H9 (cell line): ENCODE data around the gene GDPD4. TPM values are rescaled to one million over a fixed set of nuclear protein-coding genes. Genes with fewer than 3 reads are reported as not detected.

Source experiments
- DNase-seq: peaks from one replicate; pipeline ENCODE4 v3.0.0-alpha.2; 2017
- H2AFZ ChIP-seq: one replicate; pipeline ENCODE4 v1.6.1; 2013; ENCODE audit warnings: mild to moderate bottlenecking, low read length, control low read depth, moderate library complexity
- H2AK5ac ChIP-seq: 2 replicates; pipeline ENCODE4 v1.6.1; 2013; ENCODE audit warnings: low read length, control low read depth, mixed read lengths; ENCODE audit not compliant: insufficient read length
- H2BK120ac ChIP-seq: one replicate; pipeline ENCODE4 v1.6.1; 2013; ENCODE audit warnings: low read depth, mild to moderate bottlenecking, low read length, control low read depth, inconsistent platforms; ENCODE audit not compliant: poor library complexity, severe bottlenecking
- H2BK12ac ChIP-seq: 2 replicates; pipeline ENCODE4 v1.6.1; 2013; ENCODE audit warnings: low read length, control low read depth, mixed read lengths, low read depth; ENCODE audit not compliant: insufficient read length
- H2BK15ac ChIP-seq: 2 replicates; pipeline ENCODE4 v1.6.1; 2013; ENCODE audit warnings: low read depth, low read length, control low read depth
- H2BK20ac ChIP-seq: one replicate; pipeline ENCODE4 v1.6.1; 2013; ENCODE audit warnings: low read depth, mild to moderate bottlenecking, low read length, control low read depth, inconsistent platforms; ENCODE audit not compliant: poor library complexity, severe bottlenecking
- H2BK5ac ChIP-seq: 2 replicates; pipeline ENCODE4 v1.6.1; 2013; ENCODE audit warnings: low read length, control low read depth, mixed read lengths; ENCODE audit not compliant: insufficient read length
- H3K14ac ChIP-seq: 2 replicates; pipeline ENCODE4 v1.6.1; 2013; ENCODE audit warnings: low read length, control low read depth; ENCODE audit not compliant: insufficient read depth
- H3K18ac ChIP-seq: 2 replicates; pipeline ENCODE4 v1.6.1; 2013; ENCODE audit warnings: low read depth, mild to moderate bottlenecking, mixed read lengths, low read length, control low read depth; ENCODE audit not compliant: insufficient read length
- H3K23ac ChIP-seq: 2 replicates; pipeline ENCODE4 v1.6.1; 2013; ENCODE audit warnings: low read length, control low read depth, mixed read lengths, low read depth; ENCODE audit not compliant: insufficient read length
- H3K23me2 ChIP-seq: 2 replicates; pipeline ENCODE4 v1.6.1; 2013; ENCODE audit warnings: low read depth, mild to moderate bottlenecking, mixed read lengths, low read length, control low read depth; ENCODE audit not compliant: insufficient read length, poor library complexity, severe bottlenecking
- H3K27ac ChIP-seq: 2 replicates; pipeline ENCODE4 v1.5.1; 2013; ENCODE audit warnings: low read length, control low read depth, mixed read lengths, low read depth; ENCODE audit not compliant: insufficient read length
- H3K27me3 ChIP-seq: 2 replicates; pipeline ENCODE4 v1.6.1; 2013; ENCODE audit warnings: low read length, control low read depth, inconsistent platforms; ENCODE audit not compliant: insufficient read depth
- H3K4ac ChIP-seq: 2 replicates; pipeline ENCODE4 v1.6.1; 2013; ENCODE audit warnings: low read depth, mild to moderate bottlenecking, control low read depth, inconsistent platforms, low read length, moderate library complexity
- H3K4me1 ChIP-seq: 2 replicates; pipeline ENCODE4 v1.6.1; 2013; ENCODE audit warnings: low read length, control low read depth, inconsistent platforms; ENCODE audit not compliant: insufficient read depth
- H3K4me2 ChIP-seq: 2 replicates; pipeline ENCODE4 v1.6.1; 2013; ENCODE audit warnings: low read length, control low read depth, mixed read lengths; ENCODE audit not compliant: insufficient read length, insufficient read depth
- H3K56ac ChIP-seq: 2 replicates; pipeline ENCODE4 v1.6.1; 2013; ENCODE audit warnings: low read depth, mild to moderate bottlenecking, mixed read lengths, low read length, control low read depth; ENCODE audit not compliant: insufficient read length
- H3K79me1 ChIP-seq: 2 replicates; pipeline ENCODE4 v1.6.1; 2013; ENCODE audit warnings: low read depth, mild to moderate bottlenecking, moderate library complexity, low read length, control low read depth, inconsistent platforms; ENCODE audit not compliant: insufficient read depth, poor library complexity, severe bottlenecking
- H3K79me2 ChIP-seq: 2 replicates; pipeline ENCODE4 v1.6.1; 2013; ENCODE audit warnings: low read length, control low read depth, inconsistent platforms; ENCODE audit not compliant: insufficient read depth
- H3K9ac ChIP-seq: 2 replicates; pipeline ENCODE4 v1.6.1; 2013; ENCODE audit warnings: low read length, control low read depth, mixed read lengths; ENCODE audit not compliant: insufficient read length; ENCODE audit errors: extremely low read depth
- H3K9me3 ChIP-seq: one replicate; pipeline ENCODE4 v1.6.1; 2013; ENCODE audit warnings: low read depth, low read length, inconsistent platforms; ENCODE audit not compliant: control insufficient read depth
- H3T11ph ChIP-seq: one replicate; pipeline ENCODE4 v1.6.1; 2013; ENCODE audit warnings: mild to moderate bottlenecking, low read length, control low read depth, inconsistent platforms
- H4K20me1 ChIP-seq: one replicate; pipeline ENCODE4 v1.6.1; 2013; ENCODE audit not compliant: control insufficient read depth, insufficient read length, insufficient read depth
- H4K5ac ChIP-seq: 2 replicates; pipeline ENCODE4 v1.6.1; 2013; ENCODE audit warnings: low read depth, mild to moderate bottlenecking, mixed read lengths, low read length, control low read depth; ENCODE audit not compliant: insufficient read length
- H4K8ac ChIP-seq: replicated peaks from 2 replicates; pipeline ENCODE4 v1.6.1; 2013; ENCODE audit warnings: low read length, control low read depth, mixed read lengths, low read depth; ENCODE audit not compliant: insufficient read length
- H4K91ac ChIP-seq: 2 replicates; pipeline ENCODE4 v1.6.1; 2013; ENCODE audit warnings: low read depth, mild to moderate bottlenecking, moderate library complexity, mixed read lengths, low read length, control low read depth; ENCODE audit not compliant: insufficient read length
- H3K27ac Mint-ChIP-seq, 3 experiments: 2 replicates in 2 of 3; 3 replicates in 1 of 3; pipeline ENCODE4 v1.8.0; 2020 to 2021; ENCODE audit warnings: mixed read lengths in 3 of 3, mild to moderate bottlenecking in 1 of 3, moderate library complexity in 1 of 3
- H3K27me3 Mint-ChIP-seq: 2 replicates; pipeline ENCODE4 v1.8.0; 2021; ENCODE audit warnings: low read depth, mild to moderate bottlenecking, moderate library complexity, mixed read lengths
- H3K36me3 Mint-ChIP-seq, 3 experiments: 2 replicates in 2 of 3; 3 replicates in 1 of 3; pipeline ENCODE4 v1.8.0; 2020 to 2021; ENCODE audit warnings: low read depth in 3 of 3, mixed read lengths in 3 of 3; ENCODE audit not compliant: insufficient read depth in 1 of 3
- H3K4me1 Mint-ChIP-seq, 2 experiments: 2 replicates each; pipeline ENCODE4 v1.8.0; 2020; ENCODE audit warnings: mixed read lengths in 2 of 2
- H3K4me3 Mint-ChIP-seq, 2 experiments: 2 replicates in 1 of 2; 3 replicates in 1 of 2; pipeline ENCODE4 v1.8.0; 2020 to 2021; ENCODE audit warnings: mild to moderate bottlenecking in 2 of 2, mixed read lengths in 2 of 2, moderate library complexity in 1 of 2
- H3K9me3 Mint-ChIP-seq, 2 experiments: 2 replicates in 1 of 2; 3 replicates in 1 of 2; pipeline ENCODE4 v1.8.0; 2020; ENCODE audit warnings: mild to moderate bottlenecking in 2 of 2, mixed read lengths in 2 of 2, moderate library complexity in 1 of 2
- CTCF ChIP-seq: fragments of 200-600 bp; sonication (generic); conservative IDR thresholded peaks from 3 replicates; pipeline ENCODE4 v1.8.0; 2021; ENCODE audit warnings: antibody characterized with exemption, mild to moderate bottlenecking
- WGBS: extraction: QIAGEN DNeasy Blood & Tissue Kit; methylation state at CpG from one replicate; pipeline ENCODE4 v1.1.7; 2013; ENCODE audit warnings: missing lambda C conversion rate, low lambda C conversion rate, mixed read lengths; ENCODE audit not compliant: insufficient read length; ENCODE audit errors: extremely low coverage; 5-methylcytosine and 5-hydroxymethylcytosine counted together
- total RNA-seq: library from RNA; stranded (reverse); gene quantifications from 2 replicates; pipeline ENCODE4 v1.2.1, GENCODE V29; 2021

GDPD4 gene
- total RNA-seq, 1 experiment from 2014 or later: not detected

DNA sequence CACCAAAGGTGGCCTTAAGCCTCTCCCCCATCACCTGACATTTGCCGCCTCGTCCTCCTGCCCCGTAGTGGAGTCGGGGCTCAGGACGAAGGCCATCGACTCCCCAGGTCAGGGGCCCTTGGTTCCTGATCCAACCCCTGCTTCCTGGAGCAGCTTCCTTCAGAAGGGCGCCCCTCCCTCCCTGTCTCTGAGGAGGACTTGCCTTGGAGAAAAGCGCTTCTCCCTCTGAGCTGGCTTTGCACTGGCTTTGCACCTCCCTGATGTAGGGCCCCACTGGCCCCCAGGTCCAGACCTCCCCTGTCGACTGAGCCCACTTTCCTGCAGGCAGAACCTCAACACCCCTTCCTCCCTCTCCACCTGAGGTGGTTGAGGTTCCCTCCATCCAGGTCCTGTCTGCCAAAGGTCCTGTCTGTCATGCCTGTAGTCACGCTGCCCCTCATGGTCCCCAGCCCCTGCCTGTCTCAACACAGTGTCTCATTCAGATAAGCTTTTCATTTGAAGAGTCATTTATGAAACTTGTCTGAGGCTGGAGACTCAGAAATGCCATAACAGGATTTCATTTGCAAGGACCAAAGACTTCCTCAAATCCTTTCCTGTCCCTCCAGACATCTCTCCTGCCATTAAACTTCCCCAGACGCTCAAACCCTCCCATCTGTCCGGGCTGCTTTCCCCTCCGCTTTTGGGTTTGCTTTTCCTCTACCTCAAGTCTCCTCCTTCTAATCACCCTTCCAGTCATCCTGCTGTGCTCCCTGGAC is 95.0 kb downstream of the GDPD4 start:
- Histone ChIP-seq H2AFZ (no peak overlapping the region), H3K27me3 (no peaks in the 10 kb centered on the region), H2BK20ac (no peak overlapping the region), H2AK5ac (no peak overlapping the region), H3T11ph (no peak overlapping the region), H3K56ac (no peak overlapping the region), H4K8ac (no peak overlapping the region), H3K79me2 (no peaks in the 10 kb centered on the region), H4K91ac (no peak overlapping the region), H3K23ac (no peak overlapping the region), H3K27ac (no peak overlapping the region), H2BK15ac (no peak overlapping the region), H3K23me2 (no peaks in the 10 kb centered on the region), H2BK120ac (no peak overlapping the region), H3K4me1 (no peaks in the 10 kb centered on the region), H3K4ac (no peak overlapping the region), H3K79me1 (no peaks in the 10 kb centered on the region), H4K20me1 (no peaks in the 10 kb centered on the region), H3K9me3 (no peaks in the 10 kb centered on the region), H3K4me2 (no peak overlapping the region), H3K14ac (no peak overlapping the region), H4K5ac (no peak overlapping the region), H2BK5ac (no peak overlapping the region), H2BK12ac (no peak overlapping the region), H3K9ac (no peak overlapping the region), H3K18ac (no peak overlapping the region)
- H3K27me3 Mint-ChIP-seq: peaks cover 1% of the 10 kb centered on the region; the same call in 1 of the 2 replicates
- no peak for DNase-seq
- H3K9me3 Mint-ChIP-seq: no peaks in the 10 kb centered on the region
- H3K36me3 Mint-ChIP-seq: no peaks in the 10 kb centered on the region
- no peaks in the 10 kb centered on the region for H3K4me1 Mint-ChIP-seq
- no peak for TF ChIP-seq CTCF
- H3K27ac Mint-ChIP-seq: peak overlapping the region in 2 of 3 experiments; percentile 16 to 42; a peak in 3 of 7 replicates
- WGBS: no CpG with 5 or more reads among the region's 13 CpGs
- no peak overlapping the region for H3K4me3 Mint-ChIP-seq
